Embryonic facial prominence (tissue), 1 donor: Measurements from ENCODE around the gene SIGLECL1.

Experiments used
- DNase-seq: peaks from one replicate; pipeline ENCODE4 v3.0.0-alpha.2; 2016; ENCODE audit errors: extremely low spot score

SIGLECL1 gene

GRCh38 chr19:51252306-51253079 is 1.6 kb downstream of the SIGLECL1 start:
- no peak for DNase-seq

GRCh38 chr19:51253088-51253806 is 2.4 kb downstream of the SIGLECL1 start:
- DNase-seq = no peak

DNA sequence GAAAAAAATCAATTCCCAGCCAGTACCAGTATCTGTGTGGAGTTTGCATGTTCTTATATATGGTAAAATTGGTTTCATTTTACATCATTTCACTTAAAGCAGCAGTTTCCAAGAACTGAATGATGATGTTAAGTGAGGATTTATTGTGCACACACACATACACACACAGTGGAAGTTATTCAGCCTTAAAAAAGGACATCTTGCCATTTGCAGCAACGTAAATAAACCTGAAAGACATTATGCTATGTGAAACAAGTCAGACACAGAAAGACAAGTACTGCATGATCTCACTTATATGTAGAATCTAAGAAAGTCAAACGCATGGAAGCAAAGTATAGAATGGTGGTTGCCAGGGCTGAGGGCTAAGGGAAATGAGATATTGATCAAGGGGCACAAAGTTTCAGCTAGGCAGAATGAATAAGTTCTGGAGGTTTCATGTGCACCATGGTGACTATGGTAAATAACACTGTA is 5.3 kb downstream of the SIGLECL1 start:
- DNase-seq = no peak

GRCh38 chr19:51257471-51257870 is 6.6 kb downstream of the SIGLECL1 start:
- no peak for DNase-seq

DNA sequence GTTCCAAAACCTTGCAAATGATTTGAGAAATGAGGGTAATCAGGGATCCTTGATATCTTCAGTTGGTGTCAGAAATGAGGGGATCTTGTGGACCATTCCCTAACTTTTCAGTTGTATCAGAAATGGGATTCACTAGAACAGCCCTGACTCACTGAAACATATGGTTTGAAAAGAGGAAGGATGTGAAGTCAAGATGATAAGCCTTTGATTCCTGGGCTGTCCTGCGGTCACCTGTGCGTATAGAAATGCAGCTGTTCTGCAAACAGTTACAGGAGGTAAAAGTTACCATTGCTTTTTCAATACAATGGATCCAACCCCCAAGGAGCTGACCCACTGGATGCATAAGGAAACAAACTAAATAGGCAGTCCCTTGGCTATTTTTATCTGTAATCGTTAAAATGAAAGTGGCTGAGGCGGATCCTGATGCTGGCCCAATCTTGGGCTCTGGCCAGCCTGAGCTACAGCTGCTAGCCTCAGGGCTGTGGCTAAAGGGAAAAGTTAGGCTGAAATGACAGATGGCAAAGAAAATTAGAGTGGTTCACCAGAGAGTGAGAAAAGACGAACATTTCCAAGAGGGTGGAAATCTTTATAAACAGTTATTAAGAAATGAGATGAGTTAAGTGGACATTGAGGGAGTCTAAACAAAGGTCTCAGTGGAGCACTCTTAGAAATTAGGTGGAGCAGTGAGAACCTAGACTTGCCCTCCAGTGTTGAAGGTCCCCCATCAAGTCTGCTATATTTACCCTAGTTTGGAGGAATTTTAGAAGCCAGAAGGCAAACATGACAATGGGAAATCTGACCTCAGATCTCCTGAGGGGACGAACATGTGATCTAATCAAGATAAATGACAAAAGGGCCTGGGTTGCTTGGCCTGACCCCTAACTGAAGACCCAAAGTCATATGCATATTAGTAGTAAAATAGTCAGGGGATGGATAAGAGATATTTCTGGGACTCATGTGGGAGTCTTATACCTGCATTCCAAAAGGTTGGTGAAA is 7.6 kb downstream of the SIGLECL1 start:
- DNase-seq = no peak

DNA sequence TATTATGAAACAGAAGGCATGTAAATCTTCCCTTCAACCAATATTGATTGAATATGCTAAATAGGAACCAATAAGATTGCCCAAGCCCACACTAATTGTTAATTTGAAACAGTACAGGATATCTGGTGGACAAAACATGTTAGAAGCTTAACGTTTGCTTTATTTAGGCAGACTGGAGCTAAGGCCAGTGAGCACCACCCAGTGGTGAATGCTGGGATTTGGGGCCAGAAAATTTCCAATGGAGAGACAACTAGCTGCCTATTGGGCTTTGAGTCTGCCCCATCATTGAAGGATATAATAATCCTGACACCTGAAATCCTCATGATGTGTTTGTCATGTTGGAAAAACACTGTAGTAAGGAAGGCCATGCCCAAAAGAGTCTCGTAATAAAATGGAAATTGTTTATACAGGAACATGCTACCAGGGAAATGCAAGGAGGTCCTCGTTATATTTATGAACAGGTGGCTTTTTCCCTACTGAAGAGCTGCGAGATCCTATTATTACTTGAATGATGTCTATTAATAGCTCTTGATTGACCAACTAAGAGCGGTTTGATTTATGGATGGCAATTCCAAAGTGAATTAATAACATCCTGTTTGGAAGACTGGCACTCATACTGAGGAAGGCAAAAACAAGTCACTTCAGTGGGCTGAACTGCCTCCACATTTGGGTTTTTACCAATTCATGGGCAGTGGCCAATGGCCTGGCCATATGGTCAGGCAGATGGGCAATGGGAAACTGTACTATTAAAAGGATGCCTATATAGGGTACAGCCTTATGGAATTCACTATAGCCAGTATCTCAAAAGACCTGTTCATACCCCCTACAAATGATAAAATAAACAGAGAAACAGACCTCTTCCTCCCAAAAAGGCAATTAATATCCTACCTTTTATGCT is 8.7 kb downstream of the SIGLECL1 start:
- DNase-seq = no peak

DNA sequence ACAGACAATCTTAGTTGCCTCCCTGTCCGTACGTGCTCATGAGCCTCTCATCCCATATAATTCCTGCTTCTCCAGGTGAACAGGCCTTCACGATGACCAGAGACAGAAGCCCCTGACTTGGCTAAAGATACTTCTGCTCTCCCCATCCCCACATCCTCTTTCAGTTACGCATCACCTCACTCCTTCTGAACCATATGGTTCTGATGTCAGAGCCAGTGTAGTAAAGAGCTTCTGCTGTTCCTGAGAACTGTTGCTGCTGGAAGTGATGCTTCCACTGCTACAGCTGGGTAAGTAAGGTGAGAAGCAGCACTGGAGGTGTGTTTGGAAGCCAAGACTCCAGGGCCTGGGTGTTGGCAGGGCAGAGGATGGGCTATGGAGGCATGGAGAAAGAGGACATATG is 12.9 kb downstream of the SIGLECL1 start:
- DNase-seq = no peak

GRCh38 chr19:51271067-51271466 is 20.2 kb downstream of the SIGLECL1 start:
- no peak for DNase-seq

DNA sequence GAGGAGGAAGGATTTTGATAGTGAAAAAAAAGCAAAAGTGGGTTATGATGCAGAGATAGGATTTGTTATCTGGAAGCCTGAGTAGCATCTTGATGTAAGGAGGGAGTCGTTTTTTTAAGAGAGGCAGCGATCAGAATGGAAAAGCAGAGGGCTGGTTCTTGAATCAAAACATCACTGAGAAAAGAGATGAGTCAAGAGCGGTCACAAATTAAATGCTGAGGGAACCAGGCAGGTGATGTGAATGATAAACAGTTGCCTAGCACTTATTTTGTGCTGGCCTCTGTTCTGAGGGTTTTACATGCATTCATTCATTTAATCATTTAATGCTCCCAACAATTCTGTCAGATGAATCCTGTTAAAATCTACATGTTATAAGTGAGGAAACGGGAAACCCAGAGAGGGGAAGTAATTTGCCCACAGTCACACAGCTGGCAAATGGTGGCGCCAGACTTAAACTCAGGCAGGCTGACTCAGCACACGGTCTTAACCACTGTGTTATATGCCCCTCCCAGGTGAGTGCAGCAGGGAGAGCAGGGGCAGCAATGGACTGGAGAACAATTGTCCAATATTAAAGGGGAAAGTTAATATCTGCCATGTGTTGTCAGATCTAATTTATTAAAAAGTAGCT is 21.4 kb downstream of the SIGLECL1 start:
- no peak for DNase-seq

DNA sequence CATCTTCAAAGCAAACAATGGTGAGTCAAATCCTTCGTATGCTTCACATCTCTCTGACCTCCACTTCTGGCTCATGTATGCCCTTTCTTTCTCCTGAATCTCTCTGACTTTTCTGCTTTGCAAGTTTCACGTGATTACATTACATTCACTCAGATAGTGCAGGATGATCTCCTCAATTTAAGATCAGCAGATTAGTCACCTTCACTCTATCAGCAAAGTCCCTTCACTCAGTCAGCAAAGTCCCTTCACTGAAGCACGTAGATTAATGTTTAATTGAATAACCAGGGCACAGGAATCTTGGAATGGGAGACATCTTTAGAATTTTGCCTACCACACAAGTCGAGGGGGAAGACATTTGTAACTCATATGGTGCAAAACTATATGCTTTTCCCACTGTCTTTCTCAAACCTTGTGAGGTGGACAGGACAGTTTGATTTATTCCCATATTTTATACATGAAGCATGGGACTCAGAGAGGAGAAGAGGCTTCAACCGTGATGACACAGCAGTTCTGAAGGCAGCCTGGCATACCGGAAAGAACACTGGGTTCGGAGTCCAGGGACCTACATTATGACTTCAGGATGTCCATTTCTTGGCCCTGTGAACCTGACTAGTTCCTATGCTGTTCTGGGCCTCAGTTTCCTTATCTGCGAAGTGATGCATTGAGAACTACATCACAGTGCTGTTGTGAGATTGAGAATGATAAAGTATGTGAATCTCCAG is 23.3 kb downstream of the SIGLECL1 start:
- DNase-seq = no peak

- no peak for DNase-seq
Measured at GRCh38 chr19:51277112-51277511, 26.2 kb downstream of the SIGLECL1 start.

GRCh38 chr19:51282335-51282734 is 31.5 kb downstream of the SIGLECL1 start:
- no peak for DNase-seq

- no peak for DNase-seq
Measured at GRCh38 chr19:51285682-51286081, 34.8 kb downstream of the SIGLECL1 start.

- no peak for DNase-seq
Measured at GRCh38 chr19:51289635-51290034, 38.8 kb downstream of the SIGLECL1 start.

DNA sequence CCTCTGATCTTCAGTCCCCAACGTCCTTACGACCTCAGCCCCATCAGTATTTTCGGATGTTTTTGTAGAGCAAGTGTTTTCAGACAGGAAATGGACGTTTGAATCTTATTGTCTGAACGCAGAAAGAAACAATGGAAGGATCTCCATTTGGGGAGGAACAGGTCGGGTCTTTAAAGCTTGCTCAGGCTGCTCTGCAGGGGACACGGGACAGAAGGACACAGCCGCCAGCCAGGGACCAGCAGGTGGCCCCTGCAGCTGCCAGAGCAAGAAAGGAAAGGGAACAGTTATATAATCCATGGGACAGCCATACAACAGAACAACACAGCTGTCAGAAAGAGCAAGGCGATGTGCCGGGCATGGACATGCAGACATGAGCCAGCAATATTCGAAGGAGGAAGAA is 42.1 kb downstream of the SIGLECL1 start:
- no peak for DNase-seq

GRCh38 chr19:51293571-51294210 is 42.8 kb downstream of the SIGLECL1 start:
- no peak for DNase-seq

DNA sequence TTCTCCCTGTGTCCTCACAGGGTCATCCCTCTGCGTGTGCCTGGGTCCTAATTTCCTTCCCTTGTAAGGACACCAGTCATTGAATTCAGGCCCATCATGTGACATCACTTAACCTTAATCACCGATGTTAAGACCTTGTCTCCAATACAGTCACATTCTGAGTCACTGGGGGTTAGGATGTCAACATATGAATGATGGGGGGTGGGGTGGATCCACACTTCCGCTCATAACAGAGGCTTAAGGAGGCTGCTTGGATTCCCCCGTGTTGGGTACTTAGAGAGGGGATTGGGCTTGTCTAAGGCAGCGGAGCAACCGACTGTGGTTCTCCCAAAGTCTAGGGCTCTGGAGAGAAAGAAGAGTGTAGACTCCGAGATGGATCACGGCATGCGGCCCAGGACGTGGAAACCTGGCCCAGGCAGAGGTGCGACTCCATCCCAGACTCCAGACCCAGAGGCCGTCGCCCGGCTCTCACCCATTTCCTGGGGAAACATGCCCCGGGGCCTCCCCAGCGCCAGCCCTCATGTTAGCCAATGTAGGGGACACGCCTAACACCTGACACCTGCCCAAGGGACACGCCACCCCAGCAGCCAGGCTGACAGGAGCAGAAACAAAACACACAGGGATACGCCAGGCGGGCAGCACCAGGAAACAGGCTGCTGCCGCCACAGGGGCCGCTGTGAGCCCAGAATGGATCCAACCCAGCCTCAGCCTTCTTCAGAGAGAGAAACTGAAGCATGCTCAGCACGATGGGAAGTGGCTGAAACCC is 43.5 kb downstream of the SIGLECL1 start:
- DNase-seq = no peak

DNA sequence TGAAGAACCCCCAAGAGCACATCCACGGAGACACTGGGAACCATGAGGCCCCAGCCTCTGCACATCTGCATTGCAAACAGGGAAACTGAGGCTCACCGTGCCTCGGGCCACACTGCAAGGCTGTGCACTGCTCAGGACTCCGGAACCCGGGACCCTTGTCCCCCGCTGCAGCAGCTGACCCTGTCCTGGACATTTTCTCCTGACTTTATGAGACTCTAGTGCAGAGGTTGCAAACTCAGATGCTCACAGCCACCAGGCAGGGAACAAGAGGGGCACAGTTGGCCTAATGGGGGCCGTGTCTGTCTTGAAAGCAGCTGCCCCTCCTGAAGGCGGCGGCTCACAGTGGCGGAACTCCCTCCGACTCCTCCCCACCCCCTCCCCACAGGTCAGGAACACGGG is 44.1 kb downstream of the SIGLECL1 start:
- no peak for DNase-seq
